ENCODE measurements around the gene CALB2. TPM values are rescaled to one million over a fixed set of nuclear protein-coding genes. Genes with fewer than 3 reads are reported as not detected.

Gene CALB2
- total and polyA plus RNA-seq, 2 donors (not counting 1 experiment from before 2014, with no cell fraction given) = not detected

DNA sequence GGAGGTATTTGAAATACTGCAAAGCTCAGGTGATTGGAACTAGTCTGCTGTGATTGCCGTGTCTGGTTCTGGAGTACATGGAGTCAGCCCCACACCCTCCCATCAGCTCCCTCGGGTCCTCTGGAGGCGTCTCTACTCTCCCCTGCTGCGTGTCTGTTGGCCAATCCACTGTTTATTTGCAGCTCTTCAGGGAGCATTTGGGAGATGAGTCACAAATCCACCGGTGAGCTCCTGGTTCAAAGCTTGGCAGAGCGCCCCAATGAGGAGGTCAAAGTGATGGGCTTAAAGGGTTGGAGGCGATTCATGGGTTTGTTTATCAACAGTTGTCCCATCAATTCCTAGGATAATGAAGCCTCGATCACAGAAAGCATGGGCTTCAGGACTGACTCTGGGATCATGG, 14.6 kb downstream of the CALB2 start:
- intact Hi-C loops (cut with micrococcal nuclease) = no loop called here
- no peak overlapping the region for H3K4me3 Mint-ChIP-seq
- Histone ChIP-seq H3K79me2 (ENCODE audit: control insufficient read depth, insufficient read depth, low read length) (no peaks in the 10 kb centered on the region), H3K9me3 (ENCODE audit: control extremely low read depth in 1 of 3, control insufficient read depth in 2 of 3, insufficient read depth in 1 of 3, low read length in 2 of 3) (peaks cover 0 to 6% (median 0%) of the 10 kb centered on the region in 3 donors), H3K9ac (ENCODE audit: low read length) (no peak overlapping the region), H3K36me3 (replicated peaks in 1 of 2; ENCODE audit: control extremely low read depth in 1 of 2, control insufficient read depth in 1 of 2, extremely low read depth in 1 of 2, insufficient read depth in 2 of 2, low read length in 1 of 2) (no peaks in the 10 kb centered on the region), H4K20me1 (ENCODE audit: control insufficient read depth, insufficient read depth, low read length, poor library complexity, severe bottlenecking) (no peaks in the 10 kb centered on the region), H3K27me3 (replicated peaks in 1 of 4; ENCODE audit: control extremely low read depth in 1 of 4, control insufficient read depth in 3 of 4, insufficient read depth in 4 of 4, low read length in 3 of 4) (peaks cover 0 to 6% (median 2%) of the 10 kb centered on the region in 4 experiments), H3K4me1 (ENCODE audit: control insufficient read depth in 2 of 2, insufficient read depth in 2 of 2, low read length in 2 of 2) (no peaks in the 10 kb centered on the region), H3K4me2 (replicated peaks; ENCODE audit: low read depth, low read length, poor library complexity, severe bottlenecking) (no peak overlapping the region), H3K27ac (ENCODE audit: low read length in 2 of 2) (no peak overlapping the region), H3K4me3 (ENCODE audit: control extremely low read depth in 1 of 5, extremely low read depth in 1 of 5, insufficient read depth in 1 of 5, low read depth in 2 of 5, low read length in 4 of 5) (no peak overlapping the region), H2AFZ (ENCODE audit: insufficient read depth, low read depth, low read length, poor library complexity, severe bottlenecking) (no peak overlapping the region)
- ATAC-seq (ENCODE audit: low read depth) = no peak
- peaks cover 5% of the 10 kb centered on the region for H3K9me3 Mint-ChIP-seq (ENCODE audit: insufficient read depth)
- no peak for TF ChIP-seq EZH2 (IDR thresholded peaks at IDR 0.05; ENCODE audit: borderline replicate concordance, insufficient read depth, low read depth, low read length, poor library complexity, severe bottlenecking)
- TF ChIP-seq, protein P1, sequence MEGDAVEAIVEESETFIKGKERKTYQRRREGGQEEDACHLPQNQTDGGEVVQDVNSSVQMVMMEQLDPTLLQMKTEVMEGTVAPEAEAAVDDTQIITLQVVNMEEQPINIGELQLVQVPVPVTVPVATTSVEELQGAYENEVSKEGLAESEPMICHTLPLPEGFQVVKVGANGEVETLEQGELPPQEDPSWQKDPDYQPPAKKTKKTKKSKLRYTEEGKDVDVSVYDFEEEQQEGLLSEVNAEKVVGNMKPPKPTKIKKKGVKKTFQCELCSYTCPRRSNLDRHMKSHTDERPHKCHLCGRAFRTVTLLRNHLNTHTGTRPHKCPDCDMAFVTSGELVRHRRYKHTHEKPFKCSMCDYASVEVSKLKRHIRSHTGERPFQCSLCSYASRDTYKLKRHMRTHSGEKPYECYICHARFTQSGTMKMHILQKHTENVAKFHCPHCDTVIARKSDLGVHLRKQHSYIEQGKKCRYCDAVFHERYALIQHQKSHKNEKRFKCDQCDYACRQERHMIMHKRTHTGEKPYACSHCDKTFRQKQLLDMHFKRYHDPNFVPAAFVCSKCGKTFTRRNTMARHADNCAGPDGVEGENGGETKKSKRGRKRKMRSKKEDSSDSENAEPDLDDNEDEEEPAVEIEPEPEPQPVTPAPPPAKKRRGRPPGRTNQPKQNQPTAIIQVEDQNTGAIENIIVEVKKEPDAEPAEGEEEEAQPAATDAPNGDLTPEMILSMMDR (IDR thresholded peaks at IDR 0.05) = no peak
- H3K4me1 Mint-ChIP-seq = no peaks in the 10 kb centered on the region
- ChIA-PET CTCF (no interaction called here), POLR2A (no interaction called here)
- peaks cover 44% of the 10 kb centered on the region for H3K27me3 Mint-ChIP-seq
- WGBS (ENCODE audit: insufficient coverage) = 82% methylated on average over 6 of the region's 8 CpGs
- DNase-seq = no peak
- no peak overlapping the region for H3K27ac Mint-ChIP-seq

GRCh38 chr16:71376465-71377157, 18.1 kb downstream of the CALB2 start:
- TF ChIP-seq, protein P1 (IDR thresholded peaks at IDR 0.05) = no peak
- no peak for TF ChIP-seq EZH2 (IDR thresholded peaks at IDR 0.05; ENCODE audit: borderline replicate concordance, insufficient read depth, low read depth, low read length, poor library complexity, severe bottlenecking)
- Mint-ChIP-seq H3K9me3 (ENCODE audit: insufficient read depth) (peaks cover 5% of the 10 kb centered on the region), H3K4me1 (no peaks in the 10 kb centered on the region), H3K27me3 (peaks cover 31% of the 10 kb centered on the region), H3K4me3 (no peak overlapping the region), H3K27ac (no peak overlapping the region)
- ChIA-PET CTCF (no interaction called here), POLR2A (no interaction called here)
- Histone ChIP-seq H3K4me1 (ENCODE audit: control insufficient read depth in 2 of 2, insufficient read depth in 2 of 2, low read length in 2 of 2) (no peaks in the 10 kb centered on the region), H3K27ac (ENCODE audit: low read length in 2 of 2) (no peak overlapping the region), H2AFZ (ENCODE audit: insufficient read depth, low read depth, low read length, poor library complexity, severe bottlenecking) (no peak overlapping the region), H3K27me3 (replicated peaks in 1 of 4; ENCODE audit: control extremely low read depth in 1 of 4, control insufficient read depth in 3 of 4, insufficient read depth in 4 of 4, low read length in 3 of 4) (peaks cover 0 to 6% (median 2%) of the 10 kb centered on the region in 4 experiments), H3K4me2 (replicated peaks; ENCODE audit: low read depth, low read length, poor library complexity, severe bottlenecking) (no peak overlapping the region), H3K79me2 (ENCODE audit: control insufficient read depth, insufficient read depth, low read length) (no peaks in the 10 kb centered on the region), H3K36me3 (replicated peaks in 1 of 2; ENCODE audit: control extremely low read depth in 1 of 2, control insufficient read depth in 1 of 2, extremely low read depth in 1 of 2, insufficient read depth in 2 of 2, low read length in 1 of 2) (no peaks in the 10 kb centered on the region), H3K4me3 (ENCODE audit: control extremely low read depth in 1 of 5, extremely low read depth in 1 of 5, insufficient read depth in 1 of 5, low read depth in 2 of 5, low read length in 4 of 5) (no peak overlapping the region), H3K9me3 (ENCODE audit: control extremely low read depth in 1 of 3, control insufficient read depth in 2 of 3, insufficient read depth in 1 of 3, low read length in 2 of 3) (peaks cover 0 to 6% (median 0%) of the 10 kb centered on the region in 3 donors), H4K20me1 (ENCODE audit: control insufficient read depth, insufficient read depth, low read length, poor library complexity, severe bottlenecking) (no peaks in the 10 kb centered on the region), H3K9ac (ENCODE audit: low read length) (no peak overlapping the region)
- 90% methylated on average over 3 of the region's 5 CpGs for WGBS (ENCODE audit: insufficient coverage)
- ATAC-seq (ENCODE audit: low read depth) (no peak), DNase-seq (no peak)
- intact Hi-C loops (cut with micrococcal nuclease) = no loop called here
